Measurements from ENCODE around the gene SGPL1.

SGPL1 gene

DNA sequence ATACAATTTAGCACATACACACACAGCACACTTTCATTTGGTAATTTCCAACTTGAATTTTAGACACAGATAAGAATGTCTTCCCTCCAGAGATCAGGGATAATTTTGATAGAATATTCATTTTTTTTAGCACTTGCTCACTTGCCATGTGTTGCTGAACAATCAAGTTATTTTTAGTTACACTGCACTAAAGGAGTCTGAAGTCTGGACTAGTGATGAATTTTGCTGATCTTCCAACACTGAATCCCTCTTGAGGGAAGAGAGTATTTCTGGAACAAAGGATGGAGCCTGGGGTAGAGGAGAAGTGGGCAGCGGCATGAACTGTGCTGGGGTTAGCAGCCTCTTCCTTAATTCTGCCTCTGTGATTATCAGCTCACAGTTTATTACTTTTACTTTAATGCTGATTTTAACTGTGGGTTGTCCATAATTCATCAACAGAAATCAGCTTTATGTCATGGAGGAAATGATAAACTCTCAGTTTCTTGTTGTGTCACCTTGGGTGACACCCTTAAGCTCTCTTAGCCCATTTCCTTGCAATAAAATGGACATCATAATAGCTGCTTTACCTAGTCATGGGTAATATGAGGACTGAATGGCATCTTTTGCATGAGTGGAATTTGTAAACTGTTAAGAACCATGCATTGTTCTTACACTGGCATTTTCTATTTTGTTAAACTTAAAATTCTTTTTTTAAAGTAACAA is 32.1 kb downstream of the SGPL1 start:
- POLR2A ChIA-PET: no interaction called here

DNA sequence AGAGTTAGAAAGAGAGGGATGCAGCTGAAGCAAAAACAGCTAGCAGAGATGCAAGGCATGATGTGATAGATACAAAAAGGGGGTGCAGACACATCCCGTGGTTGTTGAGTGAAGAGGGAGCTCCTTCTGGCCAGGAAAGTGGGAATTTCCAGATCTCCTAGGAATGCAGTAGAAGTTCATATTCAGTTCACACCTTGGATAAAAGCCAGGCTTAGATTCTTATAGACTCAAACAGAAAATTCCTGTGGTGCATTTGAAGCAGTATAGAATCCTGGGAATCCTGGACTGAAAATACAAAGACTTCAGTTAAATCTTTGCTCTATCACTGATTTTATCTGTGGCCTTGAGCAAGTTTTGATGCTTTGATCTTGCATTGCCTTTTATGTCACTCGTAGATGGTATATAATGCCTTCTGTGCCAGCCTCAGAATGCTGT is 33.9 kb downstream of the SGPL1 start:
- peaks cover 10 to 36% (median 13%) of the 10 kb centered on the region in 4 experiments for H3K36me3 ChIP-seq (ENCODE audit: control insufficient read depth in 4 of 4, insufficient read depth in 4 of 4, low read length in 3 of 4)
- no peaks in the 10 kb centered on the region for H3K4me1 ChIP-seq (ENCODE audit: control extremely low read depth in 1 of 4, control insufficient read depth in 4 of 4, insufficient read depth in 4 of 4, low read length in 3 of 4)
- no peak overlapping the region for H3K4me3 ChIP-seq (ENCODE audit: control insufficient read depth in 1 of 7, extremely low read depth in 1 of 7, insufficient read depth in 4 of 7, low read depth in 2 of 7, low read length in 6 of 7)
- no peak overlapping the region for H3K27ac ChIP-seq (ENCODE audit: insufficient read depth in 1 of 2, low read depth in 1 of 2, low read length in 2 of 2, poor library complexity in 1 of 2, severe bottlenecking in 2 of 2)
- no peaks in the 10 kb centered on the region for H3K9me3 ChIP-seq (ENCODE audit: control extremely low read depth in 1 of 5, control insufficient read depth in 4 of 5, insufficient read depth in 2 of 5, low read depth in 1 of 5, low read length in 4 of 5)
- WGBS (ENCODE audit: insufficient coverage): 80% methylated on average over 1 of the region's 2 CpGs
- ChIA-PET CTCF (interaction anchor here (1.6 kb wide), 1 partner anchor 30 kb away, joined by 3 read pairs; no protein-coding TSS in a partner anchor), POLR2A (no interaction called here)
- no peaks in the 10 kb centered on the region for H3K27me3 ChIP-seq (replicated peaks in 2 of 5; ENCODE audit: control insufficient read depth in 4 of 5, insufficient read depth in 5 of 5, low read length in 4 of 5)
- no peak for DNase-seq

More for the DNA sequence above, 32.1 kb downstream of the SGPL1 start:
- no peaks in the 10 kb centered on the region for H3K4me1 ChIP-seq (ENCODE audit: control extremely low read depth in 1 of 4, control insufficient read depth in 4 of 4, insufficient read depth in 4 of 4, low read length in 3 of 4)
- CTCF ChIA-PET: interaction anchor here (0.7 to 1.0 kb wide), 2 partner anchors 9 to 18 kb away, joined by 3 read pairs; no protein-coding TSS in a partner anchor
- no peaks in the 10 kb centered on the region for H3K27me3 ChIP-seq (replicated peaks in 2 of 5; ENCODE audit: control insufficient read depth in 4 of 5, insufficient read depth in 5 of 5, low read length in 4 of 5)
- WGBS (ENCODE audit: insufficient coverage): no CpG with 5 or more reads among the region's 1 CpG
- no peaks in the 10 kb centered on the region for H3K9me3 ChIP-seq (ENCODE audit: control extremely low read depth in 1 of 5, control insufficient read depth in 4 of 5, insufficient read depth in 2 of 5, low read depth in 1 of 5, low read length in 4 of 5)
- peaks cover 10 to 25% (median 13%) of the 10 kb centered on the region in 4 experiments for H3K36me3 ChIP-seq (ENCODE audit: control insufficient read depth in 4 of 4, insufficient read depth in 4 of 4, low read length in 3 of 4)
- no peak for DNase-seq
- no peak overlapping the region for H3K4me3 ChIP-seq (ENCODE audit: control insufficient read depth in 1 of 7, extremely low read depth in 1 of 7, insufficient read depth in 4 of 7, low read depth in 2 of 7, low read length in 6 of 7)
- no peak overlapping the region for H3K27ac ChIP-seq (ENCODE audit: insufficient read depth in 1 of 2, low read depth in 1 of 2, low read length in 2 of 2, poor library complexity in 1 of 2, severe bottlenecking in 2 of 2)

DNA sequence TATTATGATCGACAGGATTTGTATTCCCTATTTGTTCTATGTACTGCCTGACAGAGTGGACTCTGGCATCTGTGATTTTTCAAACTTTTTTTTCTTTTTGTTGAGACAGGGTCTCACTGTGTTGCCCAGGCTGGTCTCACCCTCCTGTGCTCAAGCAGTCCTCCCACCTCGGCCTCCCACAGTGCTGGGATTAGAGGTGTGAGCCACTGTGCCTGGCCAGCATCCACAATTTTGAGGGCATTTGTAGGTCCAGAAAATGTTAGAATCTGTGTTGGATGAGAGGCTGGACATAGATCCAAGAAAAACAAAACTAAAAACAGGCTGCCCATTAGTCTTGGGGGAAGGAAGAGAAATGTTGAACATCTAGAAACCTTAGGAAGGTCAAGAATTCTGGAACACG is 34.3 kb downstream of the SGPL1 start:
- no peak for DNase-seq
- ChIA-PET CTCF (interaction anchor here (1.6 kb wide), 1 partner anchor 31 kb away, joined by 3 read pairs; no protein-coding TSS in a partner anchor), POLR2A (no interaction called here)
- Histone ChIP-seq H3K36me3 (ENCODE audit: control insufficient read depth in 4 of 4, insufficient read depth in 4 of 4, low read length in 3 of 4) (peaks cover 9 to 38% (median 14%) of the 10 kb centered on the region in 4 experiments), H3K27ac (ENCODE audit: insufficient read depth in 1 of 2, low read depth in 1 of 2, low read length in 2 of 2, poor library complexity in 1 of 2, severe bottlenecking in 2 of 2) (no peak overlapping the region), H3K4me1 (ENCODE audit: control extremely low read depth in 1 of 4, control insufficient read depth in 4 of 4, insufficient read depth in 4 of 4, low read length in 3 of 4) (no peaks in the 10 kb centered on the region), H3K27me3 (replicated peaks in 2 of 5; ENCODE audit: control insufficient read depth in 4 of 5, insufficient read depth in 5 of 5, low read length in 4 of 5) (no peaks in the 10 kb centered on the region), H3K9me3 (ENCODE audit: control extremely low read depth in 1 of 5, control insufficient read depth in 4 of 5, insufficient read depth in 2 of 5, low read depth in 1 of 5, low read length in 4 of 5) (no peaks in the 10 kb centered on the region), H3K4me3 (ENCODE audit: control insufficient read depth in 1 of 7, extremely low read depth in 1 of 7, insufficient read depth in 4 of 7, low read depth in 2 of 7, low read length in 6 of 7) (no peak overlapping the region)
- no CpG with 5 or more reads among the region's 3 CpGs for WGBS (ENCODE audit: insufficient coverage)

DNA sequence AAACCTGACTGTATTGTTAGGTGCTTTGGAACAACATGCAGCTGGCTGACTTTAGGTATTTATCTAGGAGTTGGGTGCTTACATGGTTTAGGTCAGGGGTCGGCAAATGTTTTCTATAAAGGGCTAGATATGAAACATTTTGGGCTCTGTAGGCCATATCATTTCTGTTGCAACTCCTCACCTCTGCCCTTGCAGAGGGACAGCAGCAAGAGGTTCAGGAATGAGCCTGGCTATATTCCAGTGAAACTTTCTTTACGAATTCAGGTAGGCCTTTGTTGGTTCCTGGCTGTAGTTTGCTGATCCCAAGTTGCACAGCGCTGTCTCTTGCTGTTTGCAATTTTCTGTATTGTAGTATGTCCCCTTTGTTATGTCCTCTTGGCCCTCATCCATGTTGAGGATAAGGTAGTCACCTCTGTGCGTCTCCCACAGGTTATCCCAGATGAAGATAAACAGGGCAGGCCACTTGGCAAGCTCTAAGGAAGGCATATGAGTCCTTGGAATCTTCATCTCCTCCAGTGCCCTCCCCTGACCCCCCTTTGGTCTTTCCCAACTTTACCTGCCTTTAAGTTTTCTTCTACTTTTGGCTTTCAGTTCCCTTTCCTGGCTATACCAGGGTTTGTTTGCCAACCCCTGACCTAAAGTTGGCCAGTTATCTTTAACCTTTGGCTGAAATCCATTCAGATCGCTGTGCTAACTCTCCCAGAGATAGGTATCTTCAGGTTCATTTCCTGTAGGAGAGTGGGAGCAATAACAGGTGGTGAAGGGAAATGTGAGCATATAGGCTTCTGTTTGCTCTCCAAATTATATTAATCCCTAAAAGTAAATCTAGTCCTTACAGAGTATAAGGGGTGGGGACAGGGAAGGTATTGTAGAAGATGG is 36.1 kb downstream of the SGPL1 start:
- Histone ChIP-seq H3K9me3 (ENCODE audit: control extremely low read depth in 1 of 5, control insufficient read depth in 4 of 5, insufficient read depth in 2 of 5, low read depth in 1 of 5, low read length in 4 of 5) (no peaks in the 10 kb centered on the region), H3K27ac (ENCODE audit: insufficient read depth in 1 of 2, low read depth in 1 of 2, low read length in 2 of 2, poor library complexity in 1 of 2, severe bottlenecking in 2 of 2) (no peak overlapping the region), H3K36me3 (ENCODE audit: control insufficient read depth in 4 of 4, insufficient read depth in 4 of 4, low read length in 3 of 4) (peaks cover 11 to 41% (median 15%) of the 10 kb centered on the region in 4 experiments), H3K4me3 (ENCODE audit: control insufficient read depth in 1 of 7, extremely low read depth in 1 of 7, insufficient read depth in 4 of 7, low read depth in 2 of 7, low read length in 6 of 7) (no peak overlapping the region), H3K4me1 (ENCODE audit: control extremely low read depth in 1 of 4, control insufficient read depth in 4 of 4, insufficient read depth in 4 of 4, low read length in 3 of 4) (no peaks in the 10 kb centered on the region), H3K27me3 (replicated peaks in 2 of 5; ENCODE audit: control insufficient read depth in 4 of 5, insufficient read depth in 5 of 5, low read length in 4 of 5) (no peaks in the 10 kb centered on the region)
- CTCF ChIA-PET: no interaction called here
- DNase-seq: no peak
- POLR2A ChIA-PET: no interaction called here
- WGBS (ENCODE audit: insufficient coverage): 96% methylated on average over 3 of the region's 5 CpGs

GRCh38 chr10:70853038-70853437 is 37.3 kb downstream of the SGPL1 start:
- no peaks in the 10 kb centered on the region for H3K4me1 ChIP-seq (ENCODE audit: control extremely low read depth in 1 of 4, control insufficient read depth in 4 of 4, insufficient read depth in 4 of 4, low read length in 3 of 4)
- WGBS (ENCODE audit: insufficient coverage): no CpG with 5 or more reads among the region's 4 CpGs
- no peak overlapping the region for H3K27ac ChIP-seq (ENCODE audit: insufficient read depth in 1 of 2, low read depth in 1 of 2, low read length in 2 of 2, poor library complexity in 1 of 2, severe bottlenecking in 2 of 2)
- DNase-seq: no peak
- peaks cover 11 to 41% (median 17%) of the 10 kb centered on the region in 4 experiments for H3K36me3 ChIP-seq (ENCODE audit: control insufficient read depth in 4 of 4, insufficient read depth in 4 of 4, low read length in 3 of 4)
- H3K27me3 ChIP-seq (replicated peaks in 2 of 5; ENCODE audit: control insufficient read depth in 4 of 5, insufficient read depth in 5 of 5, low read length in 4 of 5): no peaks in the 10 kb centered on the region
- ChIA-PET CTCF (interaction anchor here (1.1 to 1.6 kb wide), 3 partner anchors 10 to 28 kb away, joined by 3 to 5 read pairs (median 4); no protein-coding TSS in a partner anchor), POLR2A (interaction anchor here (0.6 kb wide), 1 partner anchor 1586 kb away, joined by 3 read pairs; no protein-coding TSS in a partner anchor)
- no peak overlapping the region for H3K4me3 ChIP-seq (ENCODE audit: control insufficient read depth in 1 of 7, extremely low read depth in 1 of 7, insufficient read depth in 4 of 7, low read depth in 2 of 7, low read length in 6 of 7)
- H3K9me3 ChIP-seq (ENCODE audit: control extremely low read depth in 1 of 5, control insufficient read depth in 4 of 5, insufficient read depth in 2 of 5, low read depth in 1 of 5, low read length in 4 of 5): no peaks in the 10 kb centered on the region

GRCh38 chr10:70853457-70853856 is 37.7 kb downstream of the SGPL1 start:
- no peaks in the 10 kb centered on the region for H3K9me3 ChIP-seq (ENCODE audit: control extremely low read depth in 1 of 5, control insufficient read depth in 4 of 5, insufficient read depth in 2 of 5, low read depth in 1 of 5, low read length in 4 of 5)
- H3K27me3 ChIP-seq (replicated peaks in 2 of 5; ENCODE audit: control insufficient read depth in 4 of 5, insufficient read depth in 5 of 5, low read length in 4 of 5): no peaks in the 10 kb centered on the region
- 90% methylated on average over 1 of the region's 1 CpG for WGBS (ENCODE audit: insufficient coverage)
- H3K4me1 ChIP-seq (ENCODE audit: control extremely low read depth in 1 of 4, control insufficient read depth in 4 of 4, insufficient read depth in 4 of 4, low read length in 3 of 4): no peaks in the 10 kb centered on the region
- ChIA-PET POLR2A (interaction anchor here (0.7 kb wide), 1 partner anchor 442 kb away, joined by 6 read pairs; no protein-coding TSS in a partner anchor), CTCF (interaction anchor here (1.1 to 1.6 kb wide), 5 partner anchors 10 to 28 kb away, joined by 3 to 5 read pairs (median 3); no protein-coding TSS in a partner anchor)
- H3K27ac ChIP-seq (ENCODE audit: insufficient read depth in 1 of 2, low read depth in 1 of 2, low read length in 2 of 2, poor library complexity in 1 of 2, severe bottlenecking in 2 of 2): no peak overlapping the region
- H3K4me3 ChIP-seq (ENCODE audit: control insufficient read depth in 1 of 7, extremely low read depth in 1 of 7, insufficient read depth in 4 of 7, low read depth in 2 of 7, low read length in 6 of 7): no peak overlapping the region
- H3K36me3 ChIP-seq (ENCODE audit: control insufficient read depth in 4 of 4, insufficient read depth in 4 of 4, low read length in 3 of 4): peaks cover 12 to 45% (median 18%) of the 10 kb centered on the region in 4 experiments
- DNase-seq: no peak

All from common myeloid progenitor, CD34-positive (primary cell).